ENCODE data around the gene KIAA0930. TPM values are rescaled to one million over a fixed set of nuclear protein-coding genes. Genes with fewer than 3 reads are reported as not detected.

The KIAA0930 gene
- total RNA-seq, 1 donor from 2014 or later: 73.9 TPM

- no peak for DNase-seq
Observed at GRCh38 chr22:45237065-45237990, 3.4 kb downstream of the KIAA0930 start.

GRCh38 chr22:45235851-45236342, 4.8 kb downstream of the KIAA0930 start:
- no peak for DNase-seq

GRCh38 chr22:45235101-45235777, 5.5 kb downstream of the KIAA0930 start:
- peak; percentile 39 for DNase-seq

GRCh38 chr22:45233827-45234226, 6.9 kb downstream of the KIAA0930 start:
- no peak for DNase-seq

GRCh38 chr22:45233386-45233785, 7.3 kb downstream of the KIAA0930 start:
- no peak for DNase-seq

GRCh38 chr22:45231293-45231692, 9.4 kb downstream of the KIAA0930 start:
- DNase-seq: no peak

- DNase-seq: no peak
Observed at GRCh38 chr22:45230026-45230721, 10.5 kb downstream of the KIAA0930 start.

GRCh38 chr22:45229181-45229580, 11.5 kb downstream of the KIAA0930 start:
- DNase-seq: no peak

GRCh38 chr22:45228401-45228754, 12.3 kb downstream of the KIAA0930 start:
- DNase-seq: no peak

GRCh38 chr22:45227645-45228400, 12.9 kb downstream of the KIAA0930 start:
- no peak for DNase-seq

GRCh38 chr22:45226503-45227186, 14.0 kb downstream of the KIAA0930 start:
- DNase-seq: no peak

GRCh38 chr22:45225732-45226502, 14.8 kb downstream of the KIAA0930 start:
- DNase-seq: no peak

GRCh38 chr22:45224988-45225731, 15.5 kb downstream of the KIAA0930 start:
- no peak for DNase-seq

GRCh38 chr22:45224331-45224730, 16.4 kb downstream of the KIAA0930 start:
- no peak for DNase-seq

- DNase-seq: peak; percentile 67
Observed at GRCh38 chr22:45223304-45224117, 17.2 kb downstream of the KIAA0930 start.

- DNase-seq: peak; percentile 66
Observed at GRCh38 chr22:45221201-45221600, 19.5 kb downstream of the KIAA0930 start.

- DNase-seq: peak; percentile 47
Observed at GRCh38 chr22:45218976-45219375, 21.7 kb downstream of the KIAA0930 start.

- no peak for DNase-seq
Observed at GRCh38 chr22:45217806-45218205, 22.9 kb downstream of the KIAA0930 start.

GRCh38 chr22:45217345-45217744, 23.3 kb downstream of the KIAA0930 start:
- no peak for DNase-seq

All from dermis blood vessel endothelial cell (primary cell).